GM10266 (cell line): ENCODE measurements around the gene NARF.

Source experiments
- DNase-seq: peaks from one replicate; pipeline ENCODE4 v3.0.0; 2012; ENCODE audit errors: extremely low spot score
- CTCF ChIP-seq: IDR thresholded peaks from 2 replicates; pipeline ENCODE4 v1.5.1; 2012; ENCODE audit warnings: mild to moderate bottlenecking, low read depth; ENCODE audit not compliant: control insufficient read depth, insufficient read depth; ENCODE audit errors: missing control alignments

Gene NARF

GRCh38 chr17:82424001-82424862 is 34.3 kb upstream of the NARF start:
- peak; percentile 61 for TF ChIP-seq CTCF
- peak; percentile 65 for DNase-seq

GRCh38 chr17:82424863-82425159 is 33.7 kb upstream of the NARF start:
- no peak for DNase-seq
- TF ChIP-seq CTCF, result no peak

- DNase-seq, result no peak
- TF ChIP-seq CTCF, result no peak
These were observed 30.0 kb upstream of the NARF start for GRCh38 chr17:82428546-82428945.

- no peak for DNase-seq
- TF ChIP-seq CTCF, result no peak
These were observed 28.7 kb upstream of the NARF start for GRCh38 chr17:82429824-82430223.

- no peak for TF ChIP-seq CTCF
- no peak for DNase-seq
These were observed 26.5 kb upstream of the NARF start for GRCh38 chr17:82432017-82432416.

- DNase-seq, result no peak
- no peak for TF ChIP-seq CTCF
These were observed 24.9 kb upstream of the NARF start for GRCh38 chr17:82433560-82434215.

GRCh38 chr17:82434216-82434565 is 24.4 kb upstream of the NARF start:
- no peak for DNase-seq
- TF ChIP-seq CTCF, result no peak
